HEK293 (cell line): ENCODE results near the gene DOCK4.

Experiments
- EGR2 ChIP-seq: fragments of 450-650 bp; formaldehyde crosslinking; IDR thresholded peaks from 2 replicates; pipeline ENCODE4 v1.5.1; 2016; ENCODE audit warnings: low read depth, missing biosample characterization, missing genetic modification characterization
- GLI4 ChIP-seq: fragments of 450-650 bp; formaldehyde crosslinking; IDR thresholded peaks from 2 replicates; pipeline ENCODE4 v1.5.1; 2016; ENCODE audit warnings: missing biosample characterization, missing genetic modification characterization
- HOXD13 ChIP-seq: sonication (generic); formaldehyde crosslinking; IDR thresholded peaks from 2 replicates; pipeline ENCODE4 v1.8.0; 2022; ENCODE audit warnings: missing genetic modification reagents, borderline replicate concordance
- KLF1 ChIP-seq: fragments of 450-650 bp; formaldehyde crosslinking; IDR thresholded peaks from 2 replicates; pipeline ENCODE4 v1.5.1; 2016; ENCODE audit warnings: missing biosample characterization, missing genetic modification characterization
- KLF16 ChIP-seq: fragments of 450-650 bp; formaldehyde crosslinking; IDR thresholded peaks from 2 replicates; pipeline ENCODE4 v1.5.1; 2017; ENCODE audit warnings: missing biosample characterization, missing genetic modification characterization
- SCRT1 ChIP-seq: fragments of 450-650 bp; formaldehyde crosslinking; IDR thresholded peaks from 2 replicates; pipeline ENCODE4 v1.5.1; 2016; ENCODE audit warnings: missing biosample characterization, missing genetic modification characterization, borderline replicate concordance
- YY2 ChIP-seq: fragments of 450-650 bp; formaldehyde crosslinking; IDR thresholded peaks from 2 replicates; pipeline ENCODE4 v1.5.1; 2016; ENCODE audit warnings: missing biosample characterization, missing genetic modification characterization
- ZBTB11 ChIP-seq: fragments of 450-650 bp; formaldehyde crosslinking; conservative IDR thresholded peaks from 2 replicates; pipeline ENCODE4 v1.5.1; 2016; ENCODE audit warnings: low read depth, missing biosample characterization, missing genetic modification characterization
- ZBTB21 ChIP-seq: fragments of 450-650 bp; formaldehyde crosslinking; IDR thresholded peaks from 2 replicates; pipeline ENCODE4 v1.5.1; 2017; ENCODE audit warnings: missing biosample characterization, missing genetic modification characterization
- ZBTB44 ChIP-seq: fragments of 450-650 bp; IDR thresholded peaks from 2 replicates; pipeline ENCODE4 v1.5.1; 2018; ENCODE audit warnings: missing biosample characterization, mild to moderate bottlenecking, missing genetic modification characterization
- ZBTB48 ChIP-seq: fragments of 450-650 bp; formaldehyde crosslinking; IDR thresholded peaks from 2 replicates; pipeline ENCODE4 v1.5.1; 2016; ENCODE audit warnings: missing biosample characterization, missing genetic modification characterization
- ZBTB49 ChIP-seq: fragments of 450-650 bp; formaldehyde crosslinking; IDR thresholded peaks from 2 replicates; pipeline ENCODE4 v1.5.1; 2016; ENCODE audit warnings: missing biosample characterization, missing genetic modification characterization, low read depth
- ZNF16 ChIP-seq: fragments of 450-650 bp; formaldehyde crosslinking; IDR thresholded peaks from 2 replicates; pipeline ENCODE4 v1.5.1; 2016; ENCODE audit warnings: low read depth, missing biosample characterization, missing genetic modification characterization
- ZNF26 ChIP-seq: fragments of 450-650 bp; formaldehyde crosslinking; IDR thresholded peaks from 2 replicates; pipeline ENCODE4 v1.5.1; 2016; ENCODE audit warnings: missing biosample characterization, missing genetic modification characterization
- ZNF37A ChIP-seq: fragments of 450-650 bp; IDR thresholded peaks from 2 replicates; pipeline ENCODE4 v1.5.1; 2018; ENCODE audit warnings: missing biosample characterization, missing genetic modification characterization
- ZNF398 ChIP-seq: fragments of 450-650 bp; formaldehyde crosslinking; IDR thresholded peaks from 2 replicates; pipeline ENCODE4 v1.5.1; 2017; ENCODE audit warnings: missing biosample characterization, missing genetic modification characterization
- ZNF423 ChIP-seq: fragments of 450-650 bp; formaldehyde crosslinking; IDR thresholded peaks from 2 replicates; pipeline ENCODE4 v1.5.1; 2016; ENCODE audit warnings: missing biosample characterization, missing genetic modification characterization
- ZNF558 ChIP-seq: fragments of 450-650 bp; formaldehyde crosslinking; IDR thresholded peaks from 2 replicates; pipeline ENCODE4 v1.5.1; 2016; ENCODE audit warnings: missing biosample characterization, missing genetic modification characterization
- ZNF658 ChIP-seq: fragments of 450-650 bp; formaldehyde crosslinking; IDR thresholded peaks from 2 replicates; pipeline ENCODE4; 2016; ENCODE audit warnings: missing biosample characterization, missing genetic modification characterization
- ZNF776 ChIP-seq: fragments of 450-650 bp; formaldehyde crosslinking; IDR thresholded peaks from 2 replicates; pipeline ENCODE4 v1.5.0; 2017; ENCODE audit warnings: missing biosample characterization, missing genetic modification characterization, borderline replicate concordance
- ZNF791 ChIP-seq: fragments of 450-650 bp; formaldehyde crosslinking; IDR thresholded peaks from 2 replicates; pipeline ENCODE4 v1.5.1; 2016; ENCODE audit warnings: missing biosample characterization, missing genetic modification characterization
- TF ChIP-seq, protein P1 (sequence below): fragments of 450-650 bp; formaldehyde crosslinking; IDR thresholded peaks from 2 replicates; pipeline ENCODE4 v1.5.1; 2016; ENCODE audit warnings: missing biosample characterization, missing genetic modification characterization
- TF ChIP-seq, protein P2 (sequence below): fragments of 450-650 bp; formaldehyde crosslinking; IDR thresholded peaks from 2 replicates; pipeline ENCODE4 v1.5.1; 2017; ENCODE audit warnings: missing biosample characterization, missing genetic modification characterization
- TF ChIP-seq, protein P3 (sequence below): fragments of 450-650 bp; formaldehyde crosslinking; optimal IDR thresholded peaks from 2 replicates; pipeline ENCODE3; 2016; ENCODE audit warnings: missing biosample characterization, mild to moderate bottlenecking, missing genetic modification characterization

Gene DOCK4

GRCh38 chr7:111958896-111959295 lies 247.3 kb downstream of the DOCK4 start (continued):
- TF ChIP-seq, protein P1, sequence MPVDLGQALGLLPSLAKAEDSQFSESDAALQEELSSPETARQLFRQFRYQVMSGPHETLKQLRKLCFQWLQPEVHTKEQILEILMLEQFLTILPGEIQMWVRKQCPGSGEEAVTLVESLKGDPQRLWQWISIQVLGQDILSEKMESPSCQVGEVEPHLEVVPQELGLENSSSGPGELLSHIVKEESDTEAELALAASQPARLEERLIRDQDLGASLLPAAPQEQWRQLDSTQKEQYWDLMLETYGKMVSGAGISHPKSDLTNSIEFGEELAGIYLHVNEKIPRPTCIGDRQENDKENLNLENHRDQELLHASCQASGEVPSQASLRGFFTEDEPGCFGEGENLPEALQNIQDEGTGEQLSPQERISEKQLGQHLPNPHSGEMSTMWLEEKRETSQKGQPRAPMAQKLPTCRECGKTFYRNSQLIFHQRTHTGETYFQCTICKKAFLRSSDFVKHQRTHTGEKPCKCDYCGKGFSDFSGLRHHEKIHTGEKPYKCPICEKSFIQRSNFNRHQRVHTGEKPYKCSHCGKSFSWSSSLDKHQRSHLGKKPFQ (tag by site-specific recombination), result no peak
- TF ChIP-seq, protein P2, sequence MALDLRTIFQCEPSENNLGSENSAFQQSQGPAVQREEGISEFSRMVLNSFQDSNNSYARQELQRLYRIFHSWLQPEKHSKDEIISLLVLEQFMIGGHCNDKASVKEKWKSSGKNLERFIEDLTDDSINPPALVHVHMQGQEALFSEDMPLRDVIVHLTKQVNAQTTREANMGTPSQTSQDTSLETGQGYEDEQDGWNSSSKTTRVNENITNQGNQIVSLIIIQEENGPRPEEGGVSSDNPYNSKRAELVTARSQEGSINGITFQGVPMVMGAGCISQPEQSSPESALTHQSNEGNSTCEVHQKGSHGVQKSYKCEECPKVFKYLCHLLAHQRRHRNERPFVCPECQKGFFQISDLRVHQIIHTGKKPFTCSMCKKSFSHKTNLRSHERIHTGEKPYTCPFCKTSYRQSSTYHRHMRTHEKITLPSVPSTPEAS (tag by site-specific recombination), result no peak
- TF ChIP-seq ZNF26 (tag by site-specific recombination) (no peak), ZBTB44 (tag by site-specific recombination) (peak; percentile 53; the same call in 1 of the 2 replicates), ZBTB48 (tag by site-specific recombination) (no peak), ZBTB49 (tag by site-specific recombination) (no peak), EGR2 (tag by site-specific recombination) (peak; percentile 74), KLF1 (tag by site-specific recombination) (no peak), GLI4 (tag by site-specific recombination) (no peak), SCRT1 (no peak), ZBTB11 (tag by site-specific recombination) (no peak), ZNF423 (tag by site-specific recombination) (no peak), YY2 (tag by site-specific recombination) (no peak), ZNF791 (tag by site-specific recombination) (no peak), ZNF658 (tag by site-specific recombination) (no peak), KLF16 (tag by site-specific recombination) (no peak), ZNF398 (tag by site-specific recombination) (0 out of 2 replicates have a peak, but pooled peaks have one; percentile 19), ZNF16 (tag by site-specific recombination) (no peak), ZNF558 (tag by site-specific recombination) (no peak), ZNF37A (tag by site-specific recombination) (no peak), ZBTB21 (no peak), ZNF776 (tag by site-specific recombination) (no peak), HOXD13 (CRISPR knock-in tag) (no peak)
- TF ChIP-seq, protein P3, sequence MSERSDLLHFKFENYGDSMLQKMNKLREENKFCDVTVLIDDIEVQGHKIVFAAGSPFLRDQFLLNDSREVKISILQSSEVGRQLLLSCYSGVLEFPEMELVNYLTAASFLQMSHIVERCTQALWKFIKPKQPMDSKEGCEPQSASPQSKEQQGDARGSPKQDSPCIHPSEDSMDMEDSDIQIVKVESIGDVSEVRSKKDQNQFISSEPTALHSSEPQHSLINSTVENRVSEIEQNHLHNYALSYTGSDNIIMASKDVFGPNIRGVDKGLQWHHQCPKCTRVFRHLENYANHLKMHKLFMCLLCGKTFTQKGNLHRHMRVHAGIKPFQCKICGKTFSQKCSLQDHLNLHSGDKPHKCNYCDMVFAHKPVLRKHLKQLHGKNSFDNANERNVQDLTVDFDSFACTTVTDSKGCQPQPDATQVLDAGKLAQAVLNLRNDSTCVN (tag by site-specific recombination), result no peak
